Naive thymus-derived CD4-positive, alpha-beta T cell (primary cell): ENCODE measurements around the gene CELF5. TPM values are rescaled to one million over a fixed set of nuclear protein-coding genes. Genes with fewer than 3 reads are reported as not detected.
A peak's percentile ranks its signal among the peaks of the same experiment; 100 is the strongest.

ENCODE experiments used
- ATAC-seq: fragments of 150-1000 bp; cut with Tn5 transposase; 2 replicates; pipeline ENCODE4 v1.10.0; 2021; ENCODE audit warnings: mild to moderate bottlenecking, moderate library complexity
- CTCF ChIA-PET: fragments of 350-600 bp; sonication (Branson Sonifier 250); formaldehyde crosslinking; loops from one replicate; lab custom pipeline; 2021; ENCODE audit warnings: antibody characterized with exemption; lab: Charles Lee
- POLR2A ChIA-PET: fragments of 350-600 bp; sonication (Branson Sonifier 250); formaldehyde crosslinking; loops from one replicate; lab custom pipeline; 2021; ENCODE audit warnings: antibody characterized with exemption, inconsistent platforms; lab: Charles Lee
- DNase-seq, 9 donors: peaks; one replicate each; pipeline versions ENCODE4 v3.0.0 to v3.0.0-alpha.2; 2020 to 2022; ENCODE audit warnings: mixed read lengths in 1 of 9
- H3K27ac ChIP-seq: one replicate; pipeline ENCODE4 v1.7.0; 2013; ENCODE audit warnings: mild to moderate bottlenecking, low read depth, low read length, moderate library complexity
- H3K27me3 ChIP-seq, 2 donors: one replicate each; pipeline ENCODE4 v1.7.0; 2013; ENCODE audit warnings: low read length in 2 of 2, mild to moderate bottlenecking in 2 of 2, moderate library complexity in 2 of 2; ENCODE audit not compliant: control insufficient read depth in 2 of 2, insufficient read depth in 2 of 2
- H3K36me3 ChIP-seq, 3 experiments: 1 replicate in 2 of 3; 2 replicates in 1 of 3; pipeline ENCODE4 v1.7.0; 2013; ENCODE audit warnings: low read length in 3 of 3, mild to moderate bottlenecking in 3 of 3, moderate library complexity in 1 of 3; ENCODE audit not compliant: insufficient read depth in 3 of 3, control insufficient read depth in 2 of 3
- H3K4me1 ChIP-seq, 2 donors: one replicate each; pipeline ENCODE4 v1.7.0; 2013; ENCODE audit warnings: low read length in 2 of 2, mild to moderate bottlenecking in 2 of 2, moderate library complexity in 1 of 2; ENCODE audit not compliant: control insufficient read depth in 2 of 2, insufficient read depth in 2 of 2
- H3K4me3 ChIP-seq: 2 replicates; pipeline ENCODE4 v1.7.0; 2013; ENCODE audit warnings: mild to moderate bottlenecking, low read length
- H3K9me3 ChIP-seq, 3 experiments: 1 replicate in 2 of 3; 2 replicates in 1 of 3; pipeline ENCODE4 v1.7.0; 2013; ENCODE audit warnings: low read length in 3 of 3; ENCODE audit not compliant: control insufficient read depth in 2 of 3
- H3K27ac Mint-ChIP-seq, 9 donors: one replicate each; pipeline ENCODE4 v1.8.0; 2020 to 2022; ENCODE audit warnings: mixed read lengths in 9 of 9, mild to moderate bottlenecking in 8 of 9, moderate library complexity in 5 of 9, inconsistent platforms in 2 of 9
- H3K27me3 Mint-ChIP-seq, 5 donors: one replicate each; pipeline ENCODE4 v1.8.0; 2021 to 2022; ENCODE audit warnings: mixed read lengths in 5 of 5, mild to moderate bottlenecking in 1 of 5
- H3K36me3 Mint-ChIP-seq, 5 donors: one replicate each; pipeline ENCODE4 v1.8.0; 2020 to 2022; ENCODE audit warnings: mixed read lengths in 5 of 5, mild to moderate bottlenecking in 3 of 5, inconsistent platforms in 1 of 5
- H3K4me1 Mint-ChIP-seq, 7 donors: one replicate each; pipeline ENCODE4 v1.8.0; 2020 to 2022; ENCODE audit warnings: mixed read lengths in 7 of 7, mild to moderate bottlenecking in 3 of 7, inconsistent platforms in 1 of 7
- H3K4me3 Mint-ChIP-seq, 10 donors: one replicate each; pipeline ENCODE4 v1.8.0; 2020 to 2022; ENCODE audit warnings: mild to moderate bottlenecking in 10 of 10, mixed read lengths in 10 of 10, moderate library complexity in 6 of 10, inconsistent platforms in 2 of 10
- H3K9me3 Mint-ChIP-seq, 11 donors: one replicate each; pipeline ENCODE4 v1.8.0; 2020 to 2022; ENCODE audit warnings: mixed read lengths in 11 of 11, mild to moderate bottlenecking in 4 of 11, inconsistent platforms in 1 of 11, moderate library complexity in 1 of 11
- intact Hi-C, 2 donors: fragments of 100-400 bp; cut with micrococcal nuclease; formaldehyde crosslinking; loops; one replicate each; pipeline ENCODE4 v1.15.1; 2023
- polyA plus RNA-seq, 2 donors: library from polyadenylated mRNA; unstranded; fragments of 300-500 nt; fragmentation: Illumina TruSeq; gene quantifications; one replicate each; pipeline ENCODE4 v1.2.3, GENCODE V29; 2021
- total RNA-seq, 6 experiments: library from RNA in 5 of 6; stranded (reverse) in 5 of 6; gene quantifications; 1 replicate in 5 of 6; 2 replicates in 1 of 6; pipeline ENCODE4 v1.2.3 and lab custom pipeline; 2021 to 2026

The CELF5 gene
- total and polyA plus RNA-seq, 7 experiments from 2014 or later, result 0.16 to 0.27 (median 0.17) TPM; not detected in 2

DNA sequence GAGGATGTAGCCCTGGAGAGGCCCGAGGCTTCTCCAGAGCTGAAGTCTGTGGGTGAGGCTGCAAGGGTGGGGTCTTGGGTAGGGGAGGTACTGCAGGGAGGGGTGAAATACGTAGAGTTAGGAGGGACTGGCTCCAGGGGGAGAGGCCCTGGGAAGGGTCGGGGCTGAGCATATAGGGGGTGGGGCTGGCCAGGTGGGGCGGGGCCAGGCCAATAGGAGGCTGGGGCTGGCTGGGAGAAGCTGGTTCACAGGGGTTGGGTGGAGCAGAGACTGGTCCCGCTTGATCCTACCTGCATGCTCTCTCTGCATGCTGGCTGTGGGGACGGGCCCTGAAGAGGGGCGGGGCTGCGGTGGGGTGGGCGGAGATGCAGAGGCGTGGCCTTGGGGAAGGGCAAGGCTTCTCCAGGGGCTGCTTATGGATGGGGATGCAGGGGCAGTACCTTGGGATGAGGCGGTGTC is 51.9 kb downstream of the CELF5 start:
- CTCF ChIA-PET, result interaction anchor here (0.5 to 0.6 kb wide), 2 partner anchors 19 to 280 kb away, joined by 3 read pairs; no protein-coding TSS in a partner anchor
- H3K27me3 Mint-ChIP-seq, result peaks cover 5 to 16% (median 10%) of the 10 kb centered on the region in 5 donors
- H3K4me3 Mint-ChIP-seq, result peak overlapping the region; percentile 47 to 92 (median 82)
- Histone ChIP-seq H3K4me1 (peaks cover 8 to 16% of the 10 kb centered on the region in 2 donors), H3K4me3 (no peak overlapping the region), H3K27ac (no peak overlapping the region), H3K36me3 (no peaks in the 10 kb centered on the region), H3K27me3 (no peaks in the 10 kb centered on the region), H3K9me3 (peaks cover 0 to 6% (median 0%) of the 10 kb centered on the region in 3 experiments)
- intact Hi-C loops, result loop anchor here (1.0 to 10.0 kb wide), 8 partner anchors 9 to 1446 kb away; partner anchors contain the start of genes CACTIN (in 1 of the 2), DPP9 (in 1 of the 2), NCLN (in 1 of the 2) and ZNF555 (in 1 of the 2)
- peaks cover 8 to 22% (median 14%) of the 10 kb centered on the region in 7 donors for H3K4me1 Mint-ChIP-seq
- peak overlapping the region in 5 of 9 donors; percentile 25 to 85 (median 65) for H3K27ac Mint-ChIP-seq
- DNase-seq, result peak in 2 of 9 donors; percentile 28 to 45
- peak; percentile 44 for ATAC-seq
- POLR2A ChIA-PET, result interaction anchor here (0.6 to 1.3 kb wide), 4 partner anchors 9 to 496 kb away, joined by 3 to 4 read pairs (median 4); partner anchors contain the start of genes DOHH and RAX2
- peaks cover 0 to 4% (median 0%) of the 10 kb centered on the region in 11 donors for H3K9me3 Mint-ChIP-seq
- no peaks in the 10 kb centered on the region for H3K36me3 Mint-ChIP-seq

GRCh38 chr19:3277649-3278048 is 53.2 kb downstream of the CELF5 start:
- H3K4me3 Mint-ChIP-seq, result peak overlapping the region in 3 of 10 donors; percentile 33 to 82 (median 40)

DNA sequence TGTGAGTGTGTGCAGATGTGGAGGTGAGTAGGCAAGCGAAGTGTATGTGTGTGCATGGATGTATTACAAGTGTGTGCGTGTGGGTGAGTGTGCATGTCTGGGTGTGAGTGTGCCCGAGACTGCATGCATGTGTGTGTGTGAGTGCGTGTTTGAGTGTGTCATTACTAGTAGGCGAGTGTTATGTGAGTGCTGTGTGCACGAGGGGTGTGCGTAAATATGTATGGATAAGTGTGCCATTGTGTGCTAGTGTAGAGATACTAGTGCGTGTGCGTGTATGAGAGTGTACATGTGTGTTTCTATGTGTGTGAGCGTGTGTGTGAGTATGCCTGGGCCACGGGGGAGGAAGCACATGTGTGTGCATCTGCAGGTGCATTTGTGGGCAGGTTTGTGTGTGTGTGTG is 53.8 kb downstream of the CELF5 start:
- DNase-seq, result no peak
- no peak for ATAC-seq
- H3K9me3 ChIP-seq, result peaks cover 0 to under 1% (median 0%) of the 10 kb centered on the region in 3 experiments
- CTCF ChIA-PET, result no interaction called here
- POLR2A ChIA-PET, result interaction anchor here (0.6 kb wide), 1 partner anchor 56 kb away, joined by 8 read pairs; no protein-coding TSS in a partner anchor
- intact Hi-C loops, result loop anchor here in 1 of 2 donors (5.0 to 10.0 kb wide), 2 partner anchors 333 to 1444 kb away; partner anchors contain the start of genes DPP9 and ZNF77
- peaks cover 0 to 4% (median 0%) of the 10 kb centered on the region in 5 donors for H3K27me3 Mint-ChIP-seq
- peaks cover 8 to 22% (median 14%) of the 10 kb centered on the region in 7 donors for H3K4me1 Mint-ChIP-seq
- H3K4me3 Mint-ChIP-seq, result no peak overlapping the region
- H3K36me3 Mint-ChIP-seq, result no peaks in the 10 kb centered on the region
- H3K27ac ChIP-seq, result no peak overlapping the region
- H3K27ac Mint-ChIP-seq, result no peak overlapping the region
- H3K36me3 ChIP-seq, result no peaks in the 10 kb centered on the region
- H3K9me3 Mint-ChIP-seq, result peaks cover 0 to 2% (median 0%) of the 10 kb centered on the region in 11 donors
- H3K4me3 ChIP-seq, result no peak overlapping the region
- H3K27me3 ChIP-seq, result no peaks in the 10 kb centered on the region
- peaks cover 8 to 16% of the 10 kb centered on the region in 2 donors for H3K4me1 ChIP-seq

More at GRCh38 chr19:3277649-3278048, 53.2 kb downstream of the CELF5 start:
- Histone ChIP-seq H3K9me3 (peaks cover 0 to 6% (median 0%) of the 10 kb centered on the region in 3 experiments), H3K27ac (no peak overlapping the region), H3K4me1 (peaks cover 8 to 16% of the 10 kb centered on the region in 2 donors), H3K27me3 (no peaks in the 10 kb centered on the region), H3K36me3 (no peaks in the 10 kb centered on the region), H3K4me3 (no peak overlapping the region)
- Mint-ChIP-seq H3K36me3 (no peaks in the 10 kb centered on the region), H3K27ac (peak overlapping the region in 4 of 9 donors; percentile 6 to 76 (median 24)), H3K27me3 (peaks cover 0 to 4% (median 0%) of the 10 kb centered on the region in 5 donors), H3K4me1 (peaks cover 8 to 22% (median 14%) of the 10 kb centered on the region in 7 donors), H3K9me3 (peaks cover 0 to 2% (median 0%) of the 10 kb centered on the region in 11 donors)
- ATAC-seq (no peak), DNase-seq (no peak)
- ChIA-PET POLR2A (interaction anchor here (0.6 kb wide), 1 partner anchor 57 kb away, joined by 8 read pairs; no protein-coding TSS in a partner anchor), CTCF (no interaction called here)
- intact Hi-C loops, result loop anchor here in 1 of 2 donors (2.0 to 10.0 kb wide), 3 partner anchors 333 to 1445 kb away; partner anchors contain the start of genes CACTIN, DPP9 and ZNF77

- Mint-ChIP-seq H3K9me3 (peaks cover 0 to 1% (median 0%) of the 10 kb centered on the region in 11 donors), H3K27ac (no peak overlapping the region), H3K36me3 (no peaks in the 10 kb centered on the region), H3K4me3 (no peak overlapping the region), H3K4me1 (peaks cover 8 to 22% (median 14%) of the 10 kb centered on the region in 7 donors), H3K27me3 (peaks cover 0 to 4% (median 0%) of the 10 kb centered on the region in 5 donors)
- Histone ChIP-seq H3K4me1 (peaks cover 8 to 16% of the 10 kb centered on the region in 2 donors), H3K27me3 (no peaks in the 10 kb centered on the region), H3K36me3 (no peaks in the 10 kb centered on the region), H3K9me3 (no peaks in the 10 kb centered on the region), H3K27ac (no peak overlapping the region), H3K4me3 (no peak overlapping the region)
- POLR2A ChIA-PET, result no interaction called here
- DNase-seq, result no peak
- no peak for ATAC-seq
- CTCF ChIA-PET, result no interaction called here
- intact Hi-C loops, result loop anchor here in 1 of 2 donors (5.0 to 10.0 kb wide), 2 partner anchors 334 to 1444 kb away; partner anchors contain the start of genes DPP9 and ZNF77
Observed at GRCh38 chr19:3278749-3279148, 54.3 kb downstream of the CELF5 start.

- H3K4me3 Mint-ChIP-seq, result no peak overlapping the region
- intact Hi-C loops, result loop anchor here in 1 of 2 donors (5.0 to 10.0 kb wide), 2 partner anchors 335 to 1443 kb away; partner anchors contain the start of genes DPP9 and ZNF77
- Histone ChIP-seq H3K27ac (no peak overlapping the region), H3K4me1 (peaks cover 12 to 20% of the 10 kb centered on the region in 2 donors), H3K27me3 (no peaks in the 10 kb centered on the region), H3K4me3 (no peak overlapping the region), H3K9me3 (no peaks in the 10 kb centered on the region), H3K36me3 (no peaks in the 10 kb centered on the region)
- ATAC-seq (no peak), DNase-seq (no peak)
- H3K4me1 Mint-ChIP-seq, result peaks cover 11 to 24% (median 17%) of the 10 kb centered on the region in 7 donors
- ChIA-PET CTCF (interaction anchor here (0.6 kb wide), 1 partner anchor 30 kb away, joined by 3 read pairs; no protein-coding TSS in a partner anchor), POLR2A (no interaction called here)
- H3K9me3 Mint-ChIP-seq, result peaks cover 0 to 1% (median 0%) of the 10 kb centered on the region in 11 donors
- no peaks in the 10 kb centered on the region for H3K36me3 Mint-ChIP-seq
- H3K27ac Mint-ChIP-seq, result peak overlapping the region in 1 of 9 donors; percentile 45
- H3K27me3 Mint-ChIP-seq, result peaks cover 0 to 8% (median 0%) of the 10 kb centered on the region in 5 donors
Observed at GRCh38 chr19:3279306-3279705, 54.8 kb downstream of the CELF5 start.

DNA sequence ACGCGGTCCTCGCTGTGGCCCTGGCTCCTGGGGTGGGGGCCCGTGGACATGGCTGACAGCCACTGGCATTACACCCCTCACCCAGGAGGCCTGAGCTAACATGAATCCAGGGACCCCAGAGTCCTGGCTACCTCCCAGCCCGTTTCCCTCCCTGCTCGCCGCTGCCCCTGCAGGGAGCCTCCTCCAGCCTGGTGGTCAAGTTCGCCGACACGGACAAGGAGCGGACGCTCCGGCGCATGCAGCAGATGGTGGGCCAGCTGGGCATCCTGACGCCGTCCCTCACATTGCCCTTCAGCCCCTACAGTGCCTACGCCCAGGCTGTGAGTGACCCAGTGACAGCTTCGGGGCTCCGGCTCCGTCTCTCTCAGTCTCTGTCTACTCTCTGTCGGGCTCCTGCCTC is 56.6 kb downstream of the CELF5 start:
- no peaks in the 10 kb centered on the region for H3K36me3 ChIP-seq
- peaks cover 0 to 2% (median 0%) of the 10 kb centered on the region in 11 donors for H3K9me3 Mint-ChIP-seq
- DNase-seq (no peak), ATAC-seq (no peak)
- H3K27ac ChIP-seq, result no peak overlapping the region
- peaks cover 10 to 19% of the 10 kb centered on the region in 2 donors for H3K4me1 ChIP-seq
- ChIA-PET POLR2A (no interaction called here), CTCF (no interaction called here)
- no peak overlapping the region for H3K4me3 Mint-ChIP-seq
- no peaks in the 10 kb centered on the region for H3K9me3 ChIP-seq
- intact Hi-C loops, result no loop called here
- peaks cover 0 to 9% (median 0%) of the 10 kb centered on the region in 5 donors for H3K27me3 Mint-ChIP-seq
- H3K27me3 ChIP-seq, result no peaks in the 10 kb centered on the region
- peaks cover 0 to 23% (median 14%) of the 10 kb centered on the region in 7 donors for H3K4me1 Mint-ChIP-seq
- H3K4me3 ChIP-seq, result no peak overlapping the region
- no peak overlapping the region for H3K27ac Mint-ChIP-seq
- no peaks in the 10 kb centered on the region for H3K36me3 Mint-ChIP-seq
